Measurements from ENCODE around the gene DDOST.

The DDOST gene

DNA sequence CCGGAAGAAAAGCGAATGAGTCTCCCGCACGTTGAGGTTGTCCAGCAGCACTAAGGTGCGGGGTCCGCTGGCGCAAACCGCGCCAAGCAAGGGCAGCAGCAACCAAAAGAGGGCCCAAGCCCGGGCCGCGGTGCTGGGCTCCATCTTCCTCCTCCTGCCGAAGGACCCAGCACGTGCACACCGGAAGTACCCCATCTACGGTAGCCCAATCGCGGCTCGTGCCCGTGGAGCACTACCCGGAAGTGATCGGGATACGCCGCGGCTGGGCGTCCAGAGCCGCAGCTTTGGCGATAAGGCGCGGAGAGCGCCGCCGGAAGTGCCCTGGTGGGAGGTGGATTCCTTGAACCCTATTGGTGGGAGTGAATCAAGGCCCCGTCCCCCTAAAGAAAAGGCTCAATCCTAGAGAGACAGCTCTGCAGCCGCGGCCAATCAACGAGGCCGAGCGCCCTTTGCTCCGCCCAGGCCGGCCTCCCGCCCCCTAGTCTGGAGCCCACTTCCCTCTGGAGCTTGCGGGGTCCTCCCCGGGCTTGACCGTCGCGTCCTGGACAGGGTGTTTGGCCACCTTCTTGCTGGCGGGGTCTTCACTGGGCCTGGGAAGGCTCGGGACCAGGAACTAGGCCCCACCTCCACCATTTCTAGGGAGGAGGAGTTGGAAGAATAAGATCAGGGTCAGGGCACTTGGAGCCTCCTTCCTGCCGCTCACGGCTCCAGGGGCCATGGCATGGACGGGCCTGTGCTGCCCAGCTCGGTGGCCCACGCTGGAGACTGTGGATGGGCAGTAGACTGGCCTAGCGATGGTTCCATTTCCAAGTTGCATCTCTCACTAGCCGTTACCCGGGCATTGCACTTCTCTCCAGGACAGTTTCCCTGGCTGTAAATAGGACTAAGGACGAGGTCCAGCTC lies at the start of gene DDOST:
Gene DDOST (minus strand): TSS at position 163 of the 903 bp plus-strand sequence. CDS start 19 bp downstream, at position 144.
- DNase-seq (ENCODE audit: low read depth, low spot score): peak; percentile 90

DNA sequence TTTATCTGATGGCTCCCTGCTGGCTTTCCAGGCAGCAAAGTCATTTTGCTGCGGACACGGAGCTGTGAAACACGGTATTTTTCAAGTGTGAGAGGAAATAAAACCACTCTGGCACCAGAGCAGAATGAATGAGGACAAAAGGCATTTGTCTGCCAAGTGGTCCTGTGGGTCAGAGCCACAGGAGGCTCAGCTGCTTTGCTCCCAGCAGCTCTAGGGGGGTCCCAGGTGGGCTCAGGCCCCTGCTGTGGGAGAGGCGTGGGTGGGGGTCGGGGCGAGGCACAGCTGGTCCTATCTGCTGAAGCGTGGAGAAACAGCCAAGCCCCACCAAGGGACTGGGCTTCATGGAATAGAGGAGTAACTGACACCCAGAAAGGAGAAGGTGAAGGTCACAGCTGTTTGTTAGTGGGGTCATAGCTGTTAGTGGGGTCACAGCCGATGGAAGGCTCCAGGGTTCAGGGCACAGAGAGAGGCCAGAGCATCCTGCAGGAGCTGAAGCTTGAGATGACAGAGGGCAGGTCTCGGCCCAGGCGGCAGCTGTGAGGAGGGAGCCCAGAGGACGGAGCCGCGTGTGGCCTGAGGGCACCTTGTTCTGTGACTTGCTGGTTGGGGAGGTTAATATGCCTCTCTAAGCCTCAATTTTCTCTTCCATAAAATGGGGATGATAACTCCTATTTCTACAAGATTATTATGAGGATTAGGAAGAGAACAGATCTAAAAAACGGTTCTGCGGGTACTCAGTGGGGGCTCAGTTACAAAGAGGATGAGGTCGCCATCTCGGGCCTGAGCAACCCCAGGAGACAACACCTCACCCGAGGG lies 49.5 kb upstream of the DDOST start:
- DNase-seq (ENCODE audit: low read depth, low spot score): no peak

GRCh38 chr1:20709868-20710267 lies 48.7 kb upstream of the DDOST start:
- DNase-seq (ENCODE audit: low read depth, low spot score): no peak

GRCh38 chr1:20708891-20709290 lies 47.7 kb upstream of the DDOST start:
- no peak for DNase-seq (ENCODE audit: low read depth, low spot score)

DNA sequence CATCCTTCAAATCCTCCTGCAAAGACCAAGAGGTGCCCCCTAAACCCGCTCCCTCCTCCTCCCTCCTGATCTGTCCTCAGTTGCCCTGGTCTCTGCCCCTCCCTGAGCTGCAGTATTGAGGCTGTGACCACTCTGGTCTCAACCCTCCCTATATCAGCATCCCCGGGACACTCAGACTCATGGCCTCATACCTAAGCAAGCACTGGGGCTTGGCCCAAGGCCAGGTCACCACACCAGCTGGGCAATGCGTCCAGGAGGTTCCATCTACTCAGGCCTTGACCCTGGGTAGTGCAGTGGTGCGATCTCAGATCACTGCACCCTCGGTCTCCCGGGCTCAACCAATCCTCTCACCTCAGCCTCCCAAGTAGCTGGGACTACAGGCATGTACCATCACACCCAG lies 46.9 kb upstream of the DDOST start:
- DNase-seq (ENCODE audit: low read depth, low spot score): no peak

DNA sequence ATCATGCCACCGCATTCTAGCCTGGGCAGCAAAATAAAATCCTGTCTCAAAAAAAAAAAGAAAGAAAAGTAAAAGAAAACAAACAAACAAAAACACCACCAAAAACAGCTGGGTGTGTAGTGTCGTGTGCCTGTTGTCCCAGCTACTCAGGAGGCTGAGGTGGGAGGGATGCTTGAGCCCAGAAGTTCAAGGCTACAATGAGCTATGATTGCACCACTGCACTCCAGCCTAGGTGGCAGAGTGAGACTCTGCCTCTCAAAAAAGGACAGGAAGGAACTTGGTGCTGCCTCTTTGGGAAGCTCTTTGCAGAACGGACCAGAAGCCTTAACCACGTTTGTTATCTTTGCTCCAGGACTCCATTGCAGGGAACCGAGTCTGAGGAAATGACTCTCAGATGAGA lies 45.7 kb upstream of the DDOST start:
- no peak for DNase-seq (ENCODE audit: low read depth, low spot score)

- no peak for DNase-seq (ENCODE audit: low read depth, low spot score)
These were observed 44.1 kb upstream of the DDOST start for GRCh38 chr1:20705203-20705755.

GRCh38 chr1:20704390-20705202 lies 43.4 kb upstream of the DDOST start:
- no peak for DNase-seq (ENCODE audit: low read depth, low spot score)

- no peak for DNase-seq (ENCODE audit: low read depth, low spot score)
These were observed 42.1 kb upstream of the DDOST start for GRCh38 chr1:20703124-20703756.

DNA sequence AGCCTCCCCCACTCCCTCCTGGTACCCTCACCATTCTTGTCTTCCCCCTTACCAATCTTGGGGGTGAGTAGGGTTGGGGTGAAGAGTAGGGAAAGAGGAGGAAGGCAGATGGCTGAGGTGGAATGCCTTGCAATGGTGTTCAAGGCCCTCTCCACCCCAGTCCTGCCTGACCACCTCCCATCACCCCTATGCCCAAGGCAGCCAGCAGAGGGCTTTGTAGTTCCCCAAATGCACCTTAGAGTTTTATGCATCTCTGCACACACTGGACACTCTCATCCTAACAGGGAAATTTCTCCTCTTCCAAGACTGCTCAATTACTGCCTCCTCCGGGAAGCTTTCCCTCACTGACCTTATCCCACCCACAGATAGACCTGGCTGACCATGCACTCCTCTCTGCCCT lies 41.2 kb upstream of the DDOST start:
- no peak for DNase-seq (ENCODE audit: low read depth, low spot score)

DNA sequence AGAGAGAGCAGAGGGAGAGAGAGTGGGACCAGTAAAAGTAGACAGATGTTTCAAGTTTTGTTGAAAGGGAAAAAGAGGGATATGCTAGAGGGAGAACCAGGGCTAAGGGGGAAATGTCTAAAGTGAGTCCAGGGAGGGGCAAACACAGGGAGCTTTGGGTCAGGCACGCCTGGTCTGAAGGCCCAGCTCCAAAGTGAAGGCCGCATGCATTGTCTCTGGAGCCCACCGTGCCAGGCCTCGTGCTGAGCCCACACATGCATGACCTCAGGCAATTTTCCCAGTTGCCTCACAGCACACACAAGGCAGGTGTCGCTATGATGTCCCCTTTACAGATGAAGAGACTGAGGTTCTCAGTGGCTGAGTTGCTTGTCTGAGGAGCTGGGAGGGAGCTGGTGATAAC lies 40.7 kb upstream of the DDOST start:
- no peak for DNase-seq (ENCODE audit: low read depth, low spot score)

DNA sequence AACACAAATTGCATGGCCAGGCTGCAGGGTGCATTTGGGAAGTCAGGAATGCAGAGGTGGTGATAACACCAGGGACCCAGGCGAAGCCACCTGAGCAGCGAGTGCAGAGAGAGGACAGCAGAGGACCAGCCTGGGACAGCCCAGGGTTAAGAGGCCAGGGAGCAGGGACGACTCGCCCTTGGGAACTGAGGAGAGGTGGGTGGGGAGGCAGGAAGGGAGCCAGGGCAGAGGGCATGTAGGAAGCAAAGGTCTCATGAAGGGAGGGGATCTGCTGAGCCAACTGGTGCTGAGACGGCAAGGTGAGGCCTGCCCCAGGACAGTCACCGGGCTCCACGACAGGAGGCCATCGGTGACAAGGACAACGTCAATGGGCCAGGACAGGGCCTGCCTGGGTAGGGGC lies 40.3 kb upstream of the DDOST start:
- no peak for DNase-seq (ENCODE audit: low read depth, low spot score)

DNA sequence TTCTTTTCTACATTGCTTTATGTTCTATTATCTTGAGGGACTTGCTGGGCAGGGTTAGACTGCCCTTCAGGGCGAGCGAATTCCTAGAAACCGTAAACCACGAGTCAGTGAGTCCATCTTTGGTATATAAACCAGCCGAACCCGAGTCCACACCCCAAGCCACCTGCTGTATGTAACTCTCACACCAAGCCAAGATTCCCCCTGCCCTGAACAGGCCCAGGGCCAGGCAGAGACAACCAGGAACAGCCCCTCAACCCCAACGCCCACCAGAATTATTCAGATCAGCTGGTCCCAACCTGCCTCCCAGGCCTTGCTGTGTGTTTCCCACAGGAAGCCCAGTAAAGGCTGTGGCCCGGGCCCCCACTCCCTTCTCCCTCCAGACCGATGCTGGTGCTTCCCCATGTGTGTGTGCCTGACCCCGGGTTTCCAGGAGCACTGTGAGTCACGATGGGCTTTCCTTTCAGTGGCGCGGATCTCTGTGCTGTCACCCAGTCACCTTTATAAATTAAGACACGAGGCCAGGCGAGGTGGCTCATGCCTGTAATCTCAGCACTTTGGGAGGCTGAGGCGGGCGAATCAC lies 39.6 kb upstream of the DDOST start:
- no peak for DNase-seq (ENCODE audit: low read depth, low spot score)

GRCh38 chr1:20699558-20699957 lies 38.4 kb upstream of the DDOST start:
- DNase-seq (ENCODE audit: low read depth, low spot score): no peak

GRCh38 chr1:20698195-20698910 lies 37.2 kb upstream of the DDOST start:
- no peak for DNase-seq (ENCODE audit: low read depth, low spot score)

DNA sequence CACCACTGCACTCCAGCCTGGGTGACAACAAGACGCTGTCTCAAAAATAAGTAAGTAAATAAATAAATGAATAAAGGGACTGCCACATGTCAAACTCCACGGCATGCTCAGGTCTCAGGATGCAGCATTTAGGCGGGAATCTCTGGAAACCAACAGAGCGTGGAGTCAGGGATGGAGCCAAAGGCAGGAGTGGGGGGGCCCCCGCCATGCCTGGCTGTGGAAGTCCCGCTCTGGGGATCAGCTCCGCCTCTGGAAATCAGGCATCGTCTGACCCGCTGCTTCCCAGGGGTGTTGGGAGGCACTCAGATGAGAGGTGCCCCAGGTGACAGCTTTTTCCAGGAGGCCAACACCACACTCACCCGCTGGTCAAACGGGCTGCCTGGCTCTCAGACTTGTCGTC lies 36.4 kb upstream of the DDOST start:
- no peak for DNase-seq (ENCODE audit: low read depth, low spot score)

- peak; percentile 35 for DNase-seq (ENCODE audit: low read depth, low spot score)
These were observed 35.5 kb upstream of the DDOST start for GRCh38 chr1:20696397-20697333.

DNA sequence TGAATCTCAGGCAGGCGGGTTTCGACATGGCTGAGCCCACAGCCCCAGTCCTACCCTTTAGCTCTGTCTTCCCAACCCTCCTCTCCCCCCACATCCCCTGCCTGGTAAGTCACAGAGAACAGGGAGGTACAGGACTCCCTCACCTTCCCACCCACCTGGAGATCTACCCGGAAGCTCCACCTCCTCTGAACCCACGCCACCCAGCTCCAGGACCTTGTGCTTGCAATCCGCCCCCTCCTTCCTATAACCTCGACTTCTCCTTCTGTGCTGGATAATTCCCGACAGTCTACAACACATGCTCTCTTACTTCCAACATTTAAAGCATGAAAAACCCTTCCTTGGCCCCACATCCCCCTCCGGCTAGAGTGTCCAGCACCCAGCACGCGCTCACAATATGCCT lies 34.3 kb upstream of the DDOST start:
- no peak for DNase-seq (ENCODE audit: low read depth, low spot score)

GRCh38 chr1:20693623-20694022 lies 32.5 kb upstream of the DDOST start:
- DNase-seq (ENCODE audit: low read depth, low spot score): no peak

All from activated CD4-positive, CD25-positive, alpha-beta regulatory T cell treated with anti-CD3 and anti-CD28 coated beads, Interleukin-2, amount 50 U/mL, for 16 hours (primary cell).